ENCODE results near the gene SCRT2. TPM values are rescaled to one million over a fixed set of nuclear protein-coding genes. Genes with fewer than 3 reads are reported as not detected.

The SCRT2 gene
- total and polyA plus RNA-seq, 2 of the 8 experiments (the other 6 are each of a cell fraction or from before 2014, with no cell fraction given): 0.12 to 0.34 TPM

DNA sequence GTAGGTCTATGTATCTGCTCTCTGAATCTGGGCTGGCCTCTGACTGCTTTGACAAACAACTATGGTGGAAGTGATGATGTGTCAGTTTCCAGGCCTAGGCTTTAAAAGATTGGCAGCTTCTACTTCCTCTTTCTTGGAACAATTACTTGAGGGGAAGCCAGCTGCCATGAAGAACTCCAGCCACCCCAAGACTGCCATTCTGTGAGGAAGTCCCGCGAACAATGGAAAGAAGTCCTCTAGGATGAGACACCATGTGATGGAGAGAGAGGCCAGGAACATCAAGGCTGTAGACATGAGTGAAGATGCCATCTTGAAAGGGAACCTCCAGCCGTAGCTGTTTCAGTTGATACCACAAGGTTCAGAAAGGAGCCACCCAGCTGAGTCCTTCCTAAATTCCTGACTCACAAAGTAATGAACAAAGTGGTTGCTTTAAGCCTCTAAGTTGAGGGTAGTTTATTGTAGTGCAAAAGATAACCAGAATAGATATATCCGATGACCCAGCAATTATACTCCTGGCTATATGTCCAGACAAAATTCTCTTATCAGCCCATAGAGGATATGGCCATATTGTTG is 50.2 kb downstream of the SCRT2 start:
- Histone ChIP-seq H2AK5ac (ENCODE audit: low read depth, low read length) (no peak overlapping the region), H3K9me3 (ENCODE audit: insufficient read depth in 2 of 2, low read depth in 1 of 2, low read length in 1 of 2) (no peaks in the 10 kb centered on the region), H3K23me2 (ENCODE audit: low read depth, low read length) (no peaks in the 10 kb centered on the region), H3K23ac (ENCODE audit: insufficient read length) (no peak overlapping the region), H3K56ac (replicated peaks; ENCODE audit: insufficient read length, low read depth, low read length) (no peak overlapping the region), H4K5ac (ENCODE audit: insufficient read length, low read depth, low read length) (no peak overlapping the region), H3K4ac (replicated peaks; ENCODE audit: insufficient read length, low read depth, low read length) (no peak overlapping the region), H2BK12ac (ENCODE audit: low read depth, low read length) (no peak overlapping the region), H2BK5ac (ENCODE audit: low read depth, low read length) (no peak overlapping the region), H4K8ac (ENCODE audit: extremely low read depth, insufficient read depth, low read length) (no peak overlapping the region), H3K36me3 (ENCODE audit: control insufficient read depth in 2 of 4, insufficient read depth in 4 of 4, low read length in 3 of 4) (no peaks in the 10 kb centered on the region), H3K4me1 (replicated peaks in 1 of 4; ENCODE audit: control insufficient read depth in 3 of 4, insufficient read depth in 4 of 4, low read length in 3 of 4) (0 out of 7 replicates have a peak, but pooled peaks cover 0 to 5% (median 2%) of the 10 kb centered on the region in 4 experiments), H3K4me3 (ENCODE audit: extremely low read depth in 1 of 4, insufficient read depth in 2 of 4, low read depth in 3 of 4, low read length in 4 of 4) (no peak overlapping the region), H3K27me3 (replicated peaks in 1 of 4; ENCODE audit: control insufficient read depth in 3 of 4, extremely low read depth in 1 of 4, insufficient read depth in 3 of 4, low read length in 3 of 4) (no peaks in the 10 kb centered on the region; a peak in 1 of 7 replicates), H3K14ac (ENCODE audit: insufficient read length) (no peak overlapping the region), H3K79me2 (ENCODE audit: control insufficient read depth in 1 of 2, insufficient read depth in 2 of 2, low read length in 2 of 2) (no peaks in the 10 kb centered on the region), H2BK120ac (replicated peaks; ENCODE audit: low read depth, low read length) (no peak overlapping the region), H2AFZ (ENCODE audit: low read length) (no peak overlapping the region), H4K20me1 (replicated peaks in 1 of 2; ENCODE audit: control insufficient read depth in 1 of 2, insufficient read depth in 2 of 2, low read length in 2 of 2) (no peaks in the 10 kb centered on the region), H3K79me1 (ENCODE audit: low read depth, low read length) (no peaks in the 10 kb centered on the region), H3K9ac (replicated peaks in 1 of 4; ENCODE audit: extremely low read depth in 1 of 4, low read depth in 3 of 4, low read length in 3 of 4) (no peak overlapping the region), H3K4me2 (ENCODE audit: insufficient read depth in 1 of 2, low read depth in 2 of 2, low read length in 2 of 2) (no peak overlapping the region), H3K27ac (ENCODE audit: low read depth, low read length) (no peak overlapping the region), H2BK20ac (ENCODE audit: low read length) (no peak overlapping the region), H3K18ac (ENCODE audit: extremely low read depth, low read length) (no peak overlapping the region), H2BK15ac (ENCODE audit: low read length) (no peak overlapping the region), H4K91ac (replicated peaks; ENCODE audit: insufficient read length, low read length) (no peak overlapping the region)
- POLR2A ChIA-PET (ENCODE audit: partially characterized antibody): interaction anchor here (1.5 kb wide), 1 partner anchor 83 kb away, joined by 3 read pairs; no protein-coding TSS in a partner anchor
- CTCF ChIA-PET (ENCODE audit: partially characterized antibody): interaction anchor here (0.8 to 3.2 kb wide), 3 partner anchors 20 to 94 kb away, joined by 3 to 10 read pairs (median 9); no protein-coding TSS in a partner anchor
- no peak for FAIRE-seq
- no peak for DNase-seq (ENCODE audit: low read depth in 1 of 2, low spot score in 2 of 2)
- WGBS, 2 experiments (ENCODE audit: extremely low coverage in 1 of 2, insufficient coverage in 1 of 2, insufficient read length in 1 of 2, insufficient replicate concordance in 2 of 2, low coverage in 1 of 2, low lambda C conversion rate in 2 of 2, missing lambda C conversion rate in 1 of 2): 95% methylated on average over 4 of the region's 4 CpGs; no CpG with 5 or more reads in 1 of the 2 experiments
- TF ChIP-seq CHD1 (IDR thresholded peaks at IDR 0.05; ENCODE audit: low read depth, low read length) (no peak), ATF2 (IDR thresholded peaks at IDR 0.05; ENCODE audit: low read length) (no peak), CEBPB (IDR thresholded peaks at IDR 0.05; ENCODE audit: low read depth, low read length) (no peak), RBBP5 (IDR thresholded peaks at IDR 0.05; ENCODE audit: borderline replicate concordance, low read depth, low read length) (no peak), KDM1A (IDR thresholded peaks at IDR 0.05; ENCODE audit: borderline replicate concordance, low read length) (no peak), EP300 (IDR thresholded peaks at IDR 0.05; ENCODE audit: borderline replicate concordance in 1 of 2, low read depth in 2 of 2, low read length in 2 of 2) (no peak), NRF1 (IDR thresholded peaks at IDR 0.05; ENCODE audit: low read depth, low read length) (no peak), BCL11A (IDR thresholded peaks at IDR 0.05; ENCODE audit: low read depth in 2 of 2, low read length in 2 of 2) (no peak), PHF8 (conservative IDR thresholded peaks at IDR 0.05; ENCODE audit: low read depth, low read length) (no peak), SIN3A (conservative IDR thresholded peaks at IDR 0.05 in 1 of 2, IDR thresholded peaks at IDR 0.05 in 1 of 2; ENCODE audit: low read depth in 1 of 2, low read length in 2 of 2) (no peak)
